Activated CD4-positive, alpha-beta T cell treated with anti-CD3 and anti-CD28 coated beads, Interleukin-2, amount 50 U/mL, for 24 hours (primary cell): ENCODE data around the gene MTIF2.
"Not testable (repeated sequence)": the region's sequence is repeated elsewhere in the genome, so short reads cannot be mapped to it uniquely, and the experiment has no call there.

Experiments used
- DNase-seq, 2 donors: peaks; one replicate each; pipeline ENCODE4 v3.0.0-alpha.2; 2020; ENCODE audit warnings: low read depth in 1 of 2, low spot score in 1 of 2

MTIF2 gene

GRCh38 chr2:55204536-55204935 is 64.5 kb downstream of the MTIF2 start:
- DNase-seq = no peak

- no peak for DNase-seq
These were observed 68.6 kb downstream of the MTIF2 start for GRCh38 chr2:55200416-55200815.

GRCh38 chr2:55196526-55196925 is 72.5 kb downstream of the MTIF2 start:
- DNase-seq = no peak

DNA sequence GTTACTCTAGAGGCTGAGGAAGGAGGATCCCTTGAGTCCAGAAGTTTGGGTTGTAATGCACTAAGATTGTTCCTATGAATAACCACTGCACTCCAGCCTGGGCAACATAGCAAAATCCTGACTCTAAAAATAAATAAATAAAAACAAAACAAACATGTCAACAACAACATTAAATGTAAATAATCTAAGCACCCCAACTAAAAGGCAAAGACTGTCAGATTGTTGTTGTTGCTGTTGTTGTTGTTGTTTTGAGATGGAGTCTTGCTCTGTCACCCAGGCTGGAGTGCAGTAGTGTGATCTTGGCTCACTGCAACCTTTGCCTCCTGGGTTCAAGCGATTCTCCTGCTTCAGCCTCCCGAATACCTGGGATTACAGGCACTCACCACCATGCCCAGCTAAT is 77.1 kb downstream of the MTIF2 start:
- not testable (repeated sequence) for DNase-seq

DNA sequence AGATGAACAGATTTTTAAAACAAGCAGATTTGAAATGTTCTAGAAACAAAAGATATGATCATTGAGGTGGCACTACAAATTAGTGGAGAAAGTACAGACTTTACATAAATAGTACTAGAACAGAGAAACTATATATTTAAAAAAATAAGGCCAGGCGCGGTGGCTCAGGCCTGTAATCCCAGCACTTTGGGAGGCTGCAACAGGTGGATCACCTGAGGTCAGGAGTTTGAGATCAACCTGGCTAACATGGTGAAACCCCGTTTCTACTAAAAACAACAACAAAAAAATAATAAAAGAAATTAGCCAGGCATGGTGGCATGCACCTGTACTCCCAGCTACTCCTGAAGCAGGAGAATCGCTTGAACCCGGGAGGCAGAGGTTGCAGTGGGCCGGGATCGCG is 82.2 kb downstream of the MTIF2 start:
- DNase-seq = not testable (repeated sequence)
